Stimulated activated CD4-positive, alpha-beta T cell treated with anti-CD3 and anti-CD28 coated beads, Interleukin-15, amount 100 ng/mL, for 1 hour (primary cell): ENCODE data around the gene SLC17A7.
"Not testable (repeated sequence)": the region's sequence is repeated elsewhere in the genome, so short reads cannot be mapped to it uniquely, and the experiment has no call there.

Source experiments
- DNase-seq, 2 donors: peaks; one replicate each; pipeline ENCODE4 v3.0.0-alpha.2; 2020; ENCODE audit warnings: low read depth in 1 of 2, low spot score in 1 of 2

Gene SLC17A7

GRCh38 chr19:49445997-49446396 is 4.7 kb upstream of the SLC17A7 start:
- no peak for DNase-seq

GRCh38 chr19:49444100-49444700 is 2.9 kb upstream of the SLC17A7 start:
- not testable (repeated sequence) for DNase-seq

- peak; percentile 86 to 93 for DNase-seq
Measured at GRCh38 chr19:49443366-49444099, 2.2 kb upstream of the SLC17A7 start.

- DNase-seq = peak in 1 of 2 donors; percentile 33
Measured at GRCh38 chr19:49442771-49443365, 1.5 kb upstream of the SLC17A7 start.

GRCh38 chr19:49442354-49442753 is 1.0 kb upstream of the SLC17A7 start:
- no peak for DNase-seq

GRCh38 chr19:49441960-49442350 is 628 bp upstream of the SLC17A7 start:
- no peak for DNase-seq

GRCh38 chr19:49440439-49441209 is 703 bp downstream of the SLC17A7 start:
- no peak for DNase-seq

- no peak for DNase-seq
Measured at GRCh38 chr19:49439836-49440235, 1.5 kb downstream of the SLC17A7 start.

- DNase-seq = no peak
Measured at GRCh38 chr19:49438261-49438660, 3.1 kb downstream of the SLC17A7 start.

GRCh38 chr19:49437231-49437630 is 4.1 kb downstream of the SLC17A7 start:
- DNase-seq = no peak

- peak in 1 of 2 donors; percentile 35 for DNase-seq
Measured at GRCh38 chr19:49436381-49437017, 4.8 kb downstream of the SLC17A7 start.

- DNase-seq = no peak
Measured at GRCh38 chr19:49435670-49436069, 5.7 kb downstream of the SLC17A7 start.

- DNase-seq = no peak
Measured at GRCh38 chr19:49434907-49435583, 6.3 kb downstream of the SLC17A7 start.

- no peak for DNase-seq
Measured at GRCh38 chr19:49433240-49433901, 8.0 kb downstream of the SLC17A7 start.

- no peak for DNase-seq
Measured at GRCh38 chr19:49432141-49433073, 8.9 kb downstream of the SLC17A7 start.

GRCh38 chr19:49431330-49431749 is 10.0 kb downstream of the SLC17A7 start:
- no peak for DNase-seq

GRCh38 chr19:49430678-49431329 is 10.5 kb downstream of the SLC17A7 start:
- no peak for DNase-seq

- DNase-seq = no peak
Measured at GRCh38 chr19:49430172-49430677, 11.1 kb downstream of the SLC17A7 start.
